SK-N-SH (cell line): ENCODE measurements around the gene KCNJ15. TPM values are rescaled to one million over a fixed set of nuclear protein-coding genes. Genes with fewer than 3 reads are reported as not detected.

Source experiments
- CTCF ChIA-PET: fragments of 300-600, 350-600 bp; formaldehyde crosslinking; extraction: SDS; loops from one replicate; lab custom pipeline; 2021; lab: Yijun Ruan, JAX
- POLR2A ChIA-PET: fragments of 350-600 bp; sonication (Branson Sonifier 250); formaldehyde crosslinking; extraction: SDS; loops from one replicate; lab custom pipeline; 2020; ENCODE audit warnings: antibody characterized with exemption, inconsistent platforms; lab: Yijun Ruan, JAX
- DNase-seq: peaks from one replicate; pipeline ENCODE4 v3.0.0; 2012
- H2AFZ ChIP-seq: fragments of 200-600 bp; sonication (generic); 2 replicates; pipeline ENCODE4 v1.8.1; 2016; ENCODE audit warnings: antibody characterized with exemption, mild to moderate bottlenecking, low read depth
- H3F3A ChIP-seq: fragments of 200-600 bp; sonication (generic); replicated peaks from 2 replicates; pipeline ENCODE3; 2016; ENCODE audit warnings: antibody characterized with exemption, mild to moderate bottlenecking; ENCODE audit not compliant: insufficient read depth
- H3K27ac ChIP-seq, 2 experiments: fragments of 200-500 bp in 1 of 2; fragments of 200-600 bp in 1 of 2; sonication (Bioruptor generic) in 1 of 2; sonication (generic), shearing (Covaris generic) in 1 of 2; 2 replicates each; pipeline versions ENCODE4 v1.5.1 to v1.6.1; 2014 to 2016; ENCODE audit warnings: low read depth in 2 of 2, inconsistent platforms in 1 of 2, low read length in 1 of 2, mild to moderate bottlenecking in 1 of 2, mixed read lengths in 1 of 2
- H3K27me3 ChIP-seq: fragments of 200-600 bp; sonication (generic), shearing (Covaris generic); 2 replicates; pipeline ENCODE4 v1.6.1; 2016; ENCODE audit warnings: mixed run types; ENCODE audit not compliant: insufficient read depth
- H3K36me3 ChIP-seq, 2 experiments: fragments of 200-500 bp in 1 of 2; fragments of 200-600 bp in 1 of 2; sonication (Bioruptor generic) in 1 of 2; sonication (generic) in 1 of 2; replicated peaks in 1 of 2; 2 replicates each; pipeline versions ENCODE3 to v1.5.1; 2014 to 2016; ENCODE audit warnings: low read length in 1 of 2, mild to moderate bottlenecking in 1 of 2; ENCODE audit not compliant: insufficient read depth in 2 of 2, control insufficient read depth in 1 of 2
- H3K4me1 ChIP-seq, 2 experiments: fragments of 200-500 bp in 1 of 2; fragments of 200-600 bp in 1 of 2; sonication (Bioruptor generic) in 1 of 2; sonication (generic), shearing (Covaris generic) in 1 of 2; 2 replicates each; pipeline versions ENCODE4 v1.5.1 to v1.6.1; 2014 to 2016; ENCODE audit warnings: low read depth in 1 of 2, low read length in 1 of 2, mixed run types in 1 of 2; ENCODE audit not compliant: insufficient read depth in 2 of 2, control insufficient read depth in 1 of 2
- H3K4me2 ChIP-seq: fragments of 200-600 bp; sonication (generic), shearing (Covaris generic); 2 replicates; pipeline ENCODE4 v1.6.1; 2017; ENCODE audit warnings: mixed run types
- H3K4me3 ChIP-seq, 2 experiments: fragments of 200-500 bp in 1 of 2; fragments of 200-600 bp in 1 of 2; sonication (Bioruptor generic) in 1 of 2; sonication (generic), shearing (Covaris generic) in 1 of 2; 2 replicates each; pipeline versions ENCODE4 v1.5.1 to v1.8.1; 2014 to 2016; ENCODE audit warnings: low read depth in 2 of 2, inconsistent platforms in 1 of 2, low read length in 1 of 2, mild to moderate bottlenecking in 1 of 2, mixed read lengths in 1 of 2, moderate library complexity in 1 of 2
- H3K79me2 ChIP-seq: fragments of 200-600 bp; sonication (generic); 2 replicates; pipeline ENCODE4 v1.8.1; 2017; ENCODE audit warnings: mild to moderate bottlenecking; ENCODE audit not compliant: insufficient read depth
- H3K9ac ChIP-seq: fragments of 200-600 bp; sonication (generic); 2 replicates; pipeline ENCODE4 v1.6.1; 2017; ENCODE audit warnings: mixed run types
- H3K9me2 ChIP-seq: fragments of 200-600 bp; sonication (generic); 2 replicates; pipeline ENCODE4 v1.6.1; 2017; ENCODE audit warnings: mixed run types
- H3K9me3 ChIP-seq: fragments of 200-600 bp; sonication (generic); 2 replicates; pipeline ENCODE4 v1.6.1; 2017; ENCODE audit warnings: mixed run types, mild to moderate bottlenecking, moderate library complexity
- H4K20me1 ChIP-seq: fragments of 200-600 bp; sonication (generic); 2 replicates; pipeline ENCODE4 v1.6.1; 2017; ENCODE audit warnings: mild to moderate bottlenecking, mixed run types; ENCODE audit not compliant: insufficient read depth
- CHD2 ChIP-seq: fragments of 150-350 bp; IDR thresholded peaks from 2 replicates; pipeline ENCODE4 v1.6.1; 2018; ENCODE audit warnings: low read length; ENCODE audit not compliant: partially characterized antibody
- ELF1 ChIP-seq: IDR thresholded peaks from 2 replicates; pipeline ENCODE4 v1.4.0; 2012
- EP300 ChIP-seq, 2 experiments: IDR thresholded peaks; 2 replicates each; pipeline versions ENCODE4 v1.4.0 to v1.6.1; 2012; ENCODE audit warnings: borderline replicate concordance in 1 of 2, low read depth in 1 of 2, low read length in 1 of 2
- FOSL2 ChIP-seq: IDR thresholded peaks from 2 replicates; pipeline ENCODE4 v1.4.0; 2012; ENCODE audit warnings: low read depth, mild to moderate bottlenecking, moderate library complexity, borderline replicate concordance
- FOXJ3 ChIP-seq: sonication (generic); formaldehyde crosslinking; IDR thresholded peaks from 2 replicates; pipeline ENCODE4 v1.5.1; 2020; ENCODE audit warnings: mild to moderate bottlenecking, missing genetic modification reagents
- FOXM1 ChIP-seq: IDR thresholded peaks from 2 replicates; pipeline ENCODE4 v1.4.0; 2012; ENCODE audit warnings: low read depth, mild to moderate bottlenecking
- GABPA ChIP-seq: IDR thresholded peaks from 2 replicates; pipeline ENCODE4 v1.4.0; 2012; ENCODE audit warnings: low read depth, mild to moderate bottlenecking
- GATA2 ChIP-seq: sonication (generic); formaldehyde crosslinking; IDR thresholded peaks from 2 replicates; pipeline ENCODE4 v1.5.0; 2020; ENCODE audit warnings: mild to moderate bottlenecking, missing genetic modification reagents
- MEF2A ChIP-seq: IDR thresholded peaks from 2 replicates; pipeline ENCODE4 v1.4.0; 2012; ENCODE audit warnings: low read depth, borderline replicate concordance
- MXI1 ChIP-seq: IDR thresholded peaks from 2 replicates; pipeline ENCODE4 v1.6.1; 2012; ENCODE audit warnings: mild to moderate bottlenecking, low read depth, low read length, improper control_type of control experiment
- NRF1 ChIP-seq: IDR thresholded peaks from 2 replicates; pipeline ENCODE4 v1.6.1; 2012; ENCODE audit warnings: low read depth, mild to moderate bottlenecking, low read length
- POLR2AphosphoS5 ChIP-seq: IDR thresholded peaks from 2 replicates; pipeline ENCODE4 v1.6.1; 2012; ENCODE audit warnings: low read depth, low read length
- RCOR1 ChIP-seq: fragments of 150-350 bp; IDR thresholded peaks from 2 replicates; pipeline ENCODE4 v1.6.1; 2017; ENCODE audit warnings: antibody characterized with exemption, low read length
- RFX5 ChIP-seq: IDR thresholded peaks from 2 replicates; pipeline ENCODE4 v1.6.1; 2012; ENCODE audit warnings: mild to moderate bottlenecking, improper control_type of control experiment, low read length
- RXRA ChIP-seq: IDR thresholded peaks from 2 replicates; pipeline ENCODE4 v1.4.0; 2012; ENCODE audit warnings: low read depth, mild to moderate bottlenecking, borderline replicate concordance
- SMC3 ChIP-seq: IDR thresholded peaks from 2 replicates; pipeline ENCODE4 v1.6.1; 2012; ENCODE audit warnings: low read depth, low read length, improper control_type of control experiment
- TAF1 ChIP-seq: IDR thresholded peaks from 2 replicates; pipeline ENCODE4 v1.6.1; 2012; ENCODE audit warnings: low read depth, mild to moderate bottlenecking, low read length, moderate library complexity, borderline replicate concordance
- WGBS: methylation state at CpG from one replicate; pipeline ENCODE4 v1.1.6; 2017; ENCODE audit warnings: low lambda C conversion rate; 5-methylcytosine and 5-hydroxymethylcytosine counted together
- polyA plus RNA-seq, 3 experiments: library from polyadenylated mRNA; depleted of rRNA; stranded (reverse); fragments of >200 nt; gene quantifications; 2 replicates each; pipeline ENCODE4 v1.2.3, GENCODE V29; 2012
- TF ChIP-seq, protein P1 (sequence below): IDR thresholded peaks from 2 replicates; pipeline ENCODE4 v1.4.0; 2012; ENCODE audit warnings: low read depth
- TF ChIP-seq, protein P2 (sequence below): fragments of 150-350 bp; IDR thresholded peaks from 2 replicates; pipeline ENCODE4 v1.6.1; 2017; ENCODE audit warnings: antibody characterized with exemption, low read length, low read depth, borderline replicate concordance

The KCNJ15 gene
- polyA plus RNA-seq, 1 of the 3 experiments (the other 2 are of a cell fraction): 0.03 TPM

DNA sequence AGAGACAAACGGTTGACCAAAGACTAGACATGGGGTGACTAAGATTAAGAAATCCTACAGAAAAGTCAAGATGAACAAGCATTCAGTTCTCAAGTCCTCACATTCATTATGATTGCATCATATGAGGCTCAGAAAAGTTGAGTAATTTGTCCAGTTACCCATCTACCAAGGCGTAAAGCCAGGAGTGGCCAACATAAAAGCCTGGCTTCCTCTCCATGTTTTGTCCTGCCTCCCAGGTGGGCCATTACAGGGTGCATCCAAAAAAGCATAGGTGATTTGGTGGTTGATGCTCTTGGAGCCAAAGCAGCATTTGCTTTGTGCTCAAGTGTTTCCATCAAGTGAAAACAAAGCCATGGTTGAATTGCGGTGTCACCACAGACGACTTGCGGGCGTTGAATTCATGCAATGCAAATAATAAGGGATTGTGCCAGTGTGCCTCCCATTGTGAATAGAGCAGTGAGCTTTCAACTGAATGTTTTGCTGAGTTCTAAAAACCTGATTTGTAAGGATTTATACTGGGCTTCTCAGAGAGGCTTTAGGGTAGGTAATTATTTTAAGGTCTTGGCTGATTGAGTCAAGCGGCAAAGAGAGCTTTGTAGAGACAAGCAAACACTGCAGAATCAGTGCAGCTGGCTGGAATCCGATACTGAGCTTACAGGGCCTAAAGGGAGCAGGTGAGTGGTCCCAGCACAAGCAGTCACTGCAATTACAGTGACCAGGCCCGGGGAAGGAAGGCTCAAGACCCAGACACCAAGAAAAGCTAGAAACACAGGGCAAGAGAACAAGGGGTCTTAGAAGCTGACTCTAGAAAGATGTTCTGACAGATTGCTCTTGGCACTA is 54.1 kb downstream of the KCNJ15 start (continued):
- TF ChIP-seq EP300 (IDR thresholded peaks at IDR 0.05; ENCODE audit: borderline replicate concordance in 1 of 2, low read depth in 1 of 2, low read length in 1 of 2) (no peak), GATA2 (no peak), RXRA (no peak), CHD2 (no peak), MEF2A (no peak), RCOR1 (no peak)
- TF ChIP-seq, protein P1, sequence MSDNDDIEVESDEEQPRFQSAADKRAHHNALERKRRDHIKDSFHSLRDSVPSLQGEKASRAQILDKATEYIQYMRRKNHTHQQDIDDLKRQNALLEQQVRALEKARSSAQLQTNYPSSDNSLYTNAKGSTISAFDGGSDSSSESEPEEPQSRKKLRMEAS: no peak

DNA sequence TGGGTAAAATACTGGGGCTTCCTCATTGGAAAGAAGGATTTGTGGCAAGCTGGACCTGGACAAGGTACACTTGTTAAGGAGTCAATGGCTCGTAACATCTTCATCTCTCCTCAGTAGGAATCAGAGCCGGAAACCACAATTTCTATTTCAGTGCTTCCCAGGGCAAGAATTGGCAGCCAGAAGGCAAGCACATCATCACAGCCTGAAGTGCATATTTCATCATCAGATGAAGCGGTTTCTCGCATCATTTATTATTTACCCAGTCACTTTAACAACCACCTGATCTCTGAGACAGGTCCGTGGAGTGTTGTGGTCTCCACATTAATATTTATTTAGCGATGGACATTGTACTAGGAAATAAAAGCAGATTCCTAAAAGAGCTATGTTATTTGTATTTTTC is 55.0 kb downstream of the KCNJ15 start:
- no peaks in the 10 kb centered on the region for H3K27me3 ChIP-seq
- no peaks in the 10 kb centered on the region for H3K79me2 ChIP-seq
- no peak overlapping the region for H3K4me2 ChIP-seq
- H3K9me2 ChIP-seq: no peaks in the 10 kb centered on the region
- no peak for DNase-seq
- no peaks in the 10 kb centered on the region for H3K9me3 ChIP-seq
- H3K4me3 ChIP-seq: no peak overlapping the region
- no peaks in the 10 kb centered on the region for H3K36me3 ChIP-seq
- H3K9ac ChIP-seq: no peak overlapping the region
- POLR2A ChIA-PET: no interaction called here
- CTCF ChIA-PET: interaction anchor here (0.8 kb wide), 1 partner anchor 18 kb away, joined by 3 read pairs; no protein-coding TSS in a partner anchor
- no peak for TF ChIP-seq FOXM1
- no peak for TF ChIP-seq MXI1
- no peak for TF ChIP-seq ELF1
- no peak for TF ChIP-seq TAF1
- TF ChIP-seq NRF1: no peak
- no peak for TF ChIP-seq EP300 (IDR thresholded peaks at IDR 0.05; ENCODE audit: borderline replicate concordance in 1 of 2, low read depth in 1 of 2, low read length in 1 of 2)
- no peak for TF ChIP-seq FOXJ3 (CRISPR knock-in tag)
- no peak for TF ChIP-seq GATA2
- TF ChIP-seq, protein P2, sequence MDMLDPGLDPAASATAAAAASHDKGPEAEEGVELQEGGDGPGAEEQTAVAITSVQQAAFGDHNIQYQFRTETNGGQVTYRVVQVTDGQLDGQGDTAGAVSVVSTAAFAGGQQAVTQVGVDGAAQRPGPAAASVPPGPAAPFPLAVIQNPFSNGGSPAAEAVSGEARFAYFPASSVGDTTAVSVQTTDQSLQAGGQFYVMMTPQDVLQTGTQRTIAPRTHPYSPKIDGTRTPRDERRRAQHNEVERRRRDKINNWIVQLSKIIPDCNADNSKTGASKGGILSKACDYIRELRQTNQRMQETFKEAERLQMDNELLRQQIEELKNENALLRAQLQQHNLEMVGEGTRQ: no peak
- no peak for TF ChIP-seq FOSL2
- TF ChIP-seq SMC3: no peak
- TF ChIP-seq GABPA: no peak
- TF ChIP-seq POLR2AphosphoS5: no peak
- TF ChIP-seq, protein P1: no peak
- no peak for TF ChIP-seq RFX5
- H2AFZ ChIP-seq: no peak overlapping the region
- H3K4me1 ChIP-seq: no peaks in the 10 kb centered on the region
- WGBS: 69% methylated on average over 5 of the region's 6 CpGs
- no peaks in the 10 kb centered on the region for H4K20me1 ChIP-seq
- H3F3A ChIP-seq: peaks cover 4% of the 10 kb centered on the region
- no peak overlapping the region for H3K27ac ChIP-seq
